ENCODE data around the gene SLC30A5. TPM values are rescaled to one million over a fixed set of nuclear protein-coding genes. Genes with fewer than 3 reads are reported as not detected.
"Not testable (repeated sequence)": the region's sequence is repeated elsewhere in the genome, so short reads cannot be mapped to it uniquely, and the experiment has no call there.

Gene SLC30A5
- total and polyA plus RNA-seq, 12 donors, result 17.9 to 36.7 (median 31.7) TPM

DNA sequence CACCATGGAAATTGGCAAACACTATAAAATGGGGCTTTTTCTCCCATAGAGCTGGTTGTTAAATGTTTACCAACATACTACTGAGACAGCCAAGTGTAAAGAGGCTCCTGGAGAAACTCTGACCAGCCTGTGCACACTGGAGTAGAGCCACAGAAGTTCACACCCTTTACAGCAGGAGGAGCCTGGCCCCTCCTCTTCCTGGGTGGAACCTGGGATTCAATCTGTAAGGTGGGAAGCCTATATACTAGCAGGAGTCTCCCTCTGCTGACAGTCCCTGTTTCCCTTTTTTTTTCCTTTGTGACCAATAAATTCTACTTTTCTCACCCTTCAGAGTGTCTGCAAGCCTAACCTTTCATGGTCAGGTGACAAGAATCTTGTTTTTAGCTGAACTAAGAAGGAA, 10.4 kb upstream of the SLC30A5 start:
- intact Hi-C loops (cut with DNase I), result no loop called here

DNA sequence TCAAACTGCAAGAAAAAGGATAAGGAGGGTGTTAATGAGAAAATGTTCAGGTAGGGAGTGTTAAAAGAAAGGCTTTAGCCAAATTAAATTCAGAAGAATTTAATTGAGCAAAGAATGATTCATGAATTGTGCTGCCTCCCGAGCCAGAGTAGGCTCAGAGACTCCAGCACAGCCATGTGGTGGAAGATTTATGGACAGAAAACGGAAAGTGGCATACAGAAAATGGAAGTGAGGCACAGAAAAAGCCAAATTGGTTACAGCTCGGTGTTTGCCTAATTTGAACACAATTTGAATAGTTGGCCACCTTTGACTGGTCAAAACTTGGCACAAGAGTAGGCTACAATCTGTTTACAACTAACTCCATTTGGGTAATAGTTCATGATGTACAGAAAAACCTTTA, 9.6 kb upstream of the SLC30A5 start:
- ATAC-seq (no peak), DNase-seq (no peak)
- Histone ChIP-seq H3K4me3 (no peak overlapping the region), H3K27ac (no peak overlapping the region), H3K27me3 (no peaks in the 10 kb centered on the region), H3K4me1 (no peaks in the 10 kb centered on the region), H3K36me3 (no peaks in the 10 kb centered on the region), H3K9me3 (no peaks in the 10 kb centered on the region)
- TF ChIP-seq, protein P1, sequence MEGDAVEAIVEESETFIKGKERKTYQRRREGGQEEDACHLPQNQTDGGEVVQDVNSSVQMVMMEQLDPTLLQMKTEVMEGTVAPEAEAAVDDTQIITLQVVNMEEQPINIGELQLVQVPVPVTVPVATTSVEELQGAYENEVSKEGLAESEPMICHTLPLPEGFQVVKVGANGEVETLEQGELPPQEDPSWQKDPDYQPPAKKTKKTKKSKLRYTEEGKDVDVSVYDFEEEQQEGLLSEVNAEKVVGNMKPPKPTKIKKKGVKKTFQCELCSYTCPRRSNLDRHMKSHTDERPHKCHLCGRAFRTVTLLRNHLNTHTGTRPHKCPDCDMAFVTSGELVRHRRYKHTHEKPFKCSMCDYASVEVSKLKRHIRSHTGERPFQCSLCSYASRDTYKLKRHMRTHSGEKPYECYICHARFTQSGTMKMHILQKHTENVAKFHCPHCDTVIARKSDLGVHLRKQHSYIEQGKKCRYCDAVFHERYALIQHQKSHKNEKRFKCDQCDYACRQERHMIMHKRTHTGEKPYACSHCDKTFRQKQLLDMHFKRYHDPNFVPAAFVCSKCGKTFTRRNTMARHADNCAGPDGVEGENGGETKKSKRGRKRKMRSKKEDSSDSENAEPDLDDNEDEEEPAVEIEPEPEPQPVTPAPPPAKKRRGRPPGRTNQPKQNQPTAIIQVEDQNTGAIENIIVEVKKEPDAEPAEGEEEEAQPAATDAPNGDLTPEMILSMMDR (IDR thresholded peaks at IDR 0.05), result no peak
- 72 to 78% methylated on average over 3 of the region's 3 CpGs for WGBS, 2 donors
- intact Hi-C loops (cut with DNase I), result no loop called here

More for the DNA sequence above, 10.4 kb upstream of the SLC30A5 start:
- no peak for ATAC-seq
- no peak overlapping the region for H3K27ac ChIP-seq
- H3K4me1 ChIP-seq, result no peaks in the 10 kb centered on the region
- DNase-seq, result no peak
- TF ChIP-seq, protein P1 (IDR thresholded peaks at IDR 0.05), result no peak
- no peak overlapping the region for H3K4me3 ChIP-seq
- H3K9me3 ChIP-seq, result no peaks in the 10 kb centered on the region
- no peaks in the 10 kb centered on the region for H3K27me3 ChIP-seq
- H3K36me3 ChIP-seq, result no peaks in the 10 kb centered on the region

DNA sequence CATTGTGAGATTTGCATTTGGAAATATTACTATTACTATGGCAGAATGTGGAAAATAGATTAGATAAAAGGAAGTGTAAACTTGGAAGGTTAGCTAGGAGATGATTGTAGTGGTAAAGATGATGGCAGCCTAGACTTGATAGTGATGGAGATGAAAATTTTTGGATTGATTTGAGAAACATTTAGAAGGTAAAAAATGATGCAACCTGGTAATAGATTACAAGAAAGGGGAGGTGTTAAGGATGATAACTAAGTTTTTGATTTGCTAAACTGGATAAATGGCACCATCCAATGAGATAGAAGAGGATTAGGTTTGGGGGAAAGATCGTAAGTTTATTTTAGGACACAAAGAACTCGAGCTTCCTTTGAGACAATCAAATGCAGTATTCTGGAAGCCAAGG, 8.9 kb upstream of the SLC30A5 start:
- Histone ChIP-seq H3K36me3 (no peaks in the 10 kb centered on the region), H3K4me1 (no peaks in the 10 kb centered on the region), H3K27me3 (no peaks in the 10 kb centered on the region), H3K27ac (no peak overlapping the region), H3K4me3 (no peak overlapping the region), H3K9me3 (no peaks in the 10 kb centered on the region)
- intact Hi-C loops (cut with DNase I), result loop anchor here in 1 of 10 donors (5.0 kb wide), 1 partner anchor 38 kb away; no protein-coding TSS in a partner anchor
- TF ChIP-seq, protein P1 (IDR thresholded peaks at IDR 0.05), result no peak
- WGBS, 2 donors, result 83 to 86% methylated on average over 2 of the region's 2 CpGs
- ATAC-seq, result no peak
- DNase-seq, result no peak

DNA sequence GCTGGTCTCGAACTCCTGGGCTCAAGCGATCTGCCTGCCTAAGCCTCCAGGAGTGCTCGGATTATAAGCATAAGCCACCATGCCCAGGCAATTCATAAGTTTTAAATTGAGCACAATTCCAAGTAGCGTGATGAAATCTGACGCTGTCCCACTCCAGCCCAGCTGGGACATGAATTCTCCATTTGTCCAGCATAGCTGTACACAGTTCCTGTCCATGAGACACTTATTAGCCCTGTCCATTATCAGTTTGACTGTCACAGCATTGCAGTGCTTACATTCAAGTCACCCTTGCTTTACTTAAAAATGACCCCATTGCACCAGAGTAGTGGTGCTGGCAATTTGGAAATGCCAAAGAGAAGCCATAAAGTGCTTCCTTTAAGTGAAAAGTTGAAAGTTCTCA, 7.6 kb upstream of the SLC30A5 start:
- intact Hi-C loops (cut with DNase I), result loop anchor here in 1 of 10 donors (5.0 kb wide), 1 partner anchor 39 kb away; no protein-coding TSS in a partner anchor
- ATAC-seq, result no peak
- 68 to 79% methylated on average over 5 of the region's 5 CpGs for WGBS, 2 donors
- Histone ChIP-seq H3K4me3 (no peak overlapping the region), H3K4me1 (peaks cover 0 to 7% (median 0%) of the 10 kb centered on the region in 9 donors), H3K27ac (no peak overlapping the region), H3K36me3 (no peaks in the 10 kb centered on the region), H3K9me3 (no peaks in the 10 kb centered on the region), H3K27me3 (no peaks in the 10 kb centered on the region)
- TF ChIP-seq, protein P1 (IDR thresholded peaks at IDR 0.05), result no peak
- no peak for DNase-seq

DNA sequence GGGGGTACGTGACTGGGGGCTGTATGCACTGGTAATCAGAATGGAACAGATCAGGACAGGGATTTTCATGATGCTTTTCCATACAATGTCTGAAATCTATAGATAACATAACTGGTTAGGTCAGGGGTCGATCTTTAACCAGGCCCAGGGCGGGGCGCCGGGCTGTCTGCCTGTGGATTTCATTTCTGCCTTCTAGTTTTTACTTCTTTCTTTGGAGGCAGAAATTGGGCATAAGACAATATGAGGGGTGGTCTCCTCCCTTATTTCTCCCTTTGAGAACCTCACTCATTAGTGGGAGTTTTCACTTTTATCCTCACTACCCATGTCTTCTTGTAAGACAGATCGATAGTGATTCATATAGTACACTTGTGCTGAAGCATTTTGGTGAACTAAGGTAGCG, 5.8 kb upstream of the SLC30A5 start:
- not testable (repeated sequence) for H3K4me3 ChIP-seq, H3K4me1 ChIP-seq, H3K27me3 ChIP-seq, H3K36me3 ChIP-seq, ATAC-seq, H3K27ac ChIP-seq, DNase-seq, H3K9me3 ChIP-seq
- 78 to 96% methylated on average over 7 of the region's 7 CpGs for WGBS, 2 donors
- intact Hi-C loops (cut with DNase I), result loop anchor here in 1 of 10 donors (5.0 kb wide), 1 partner anchor 41 kb away; no protein-coding TSS in a partner anchor

Measured in heart right ventricle (tissue), 16 donors.